SK-N-SH (cell line): ENCODE data around the gene HMOX1. TPM values are rescaled to one million over a fixed set of nuclear protein-coding genes. Genes with fewer than 3 reads are reported as not detected.
A peak's percentile ranks its signal among the peaks of the same experiment; 100 is the strongest.

Experiments used
- CTCF ChIA-PET: fragments of 300-600, 350-600 bp; formaldehyde crosslinking; extraction: SDS; loops from one replicate; lab custom pipeline; 2021; lab: Yijun Ruan, JAX
- POLR2A ChIA-PET: fragments of 350-600 bp; sonication (Branson Sonifier 250); formaldehyde crosslinking; extraction: SDS; loops from one replicate; lab custom pipeline; 2020; ENCODE audit warnings: antibody characterized with exemption, inconsistent platforms; lab: Yijun Ruan, JAX
- DNase-seq: peaks from one replicate; pipeline ENCODE4 v3.0.0; 2012
- H2AFZ ChIP-seq: fragments of 200-600 bp; sonication (generic); 2 replicates; pipeline ENCODE4 v1.8.1; 2016; ENCODE audit warnings: antibody characterized with exemption, mild to moderate bottlenecking, low read depth
- H3F3A ChIP-seq: fragments of 200-600 bp; sonication (generic); replicated peaks from 2 replicates; pipeline ENCODE3; 2016; ENCODE audit warnings: antibody characterized with exemption, mild to moderate bottlenecking; ENCODE audit not compliant: insufficient read depth
- H3K27ac ChIP-seq, 2 experiments: fragments of 200-500 bp in 1 of 2; fragments of 200-600 bp in 1 of 2; sonication (Bioruptor generic) in 1 of 2; sonication (generic), shearing (Covaris generic) in 1 of 2; 2 replicates each; pipeline versions ENCODE4 v1.5.1 to v1.6.1; 2014 to 2016; ENCODE audit warnings: low read depth in 2 of 2, inconsistent platforms in 1 of 2, low read length in 1 of 2, mild to moderate bottlenecking in 1 of 2, mixed read lengths in 1 of 2
- H3K27me3 ChIP-seq: fragments of 200-600 bp; sonication (generic), shearing (Covaris generic); 2 replicates; pipeline ENCODE4 v1.6.1; 2016; ENCODE audit warnings: mixed run types; ENCODE audit not compliant: insufficient read depth
- H3K36me3 ChIP-seq, 2 experiments: fragments of 200-500 bp in 1 of 2; fragments of 200-600 bp in 1 of 2; sonication (Bioruptor generic) in 1 of 2; sonication (generic) in 1 of 2; replicated peaks in 1 of 2; 2 replicates each; pipeline versions ENCODE3 to v1.5.1; 2014 to 2016; ENCODE audit warnings: low read length in 1 of 2, mild to moderate bottlenecking in 1 of 2; ENCODE audit not compliant: insufficient read depth in 2 of 2, control insufficient read depth in 1 of 2
- H3K4me1 ChIP-seq, 2 experiments: fragments of 200-500 bp in 1 of 2; fragments of 200-600 bp in 1 of 2; sonication (Bioruptor generic) in 1 of 2; sonication (generic), shearing (Covaris generic) in 1 of 2; 2 replicates each; pipeline versions ENCODE4 v1.5.1 to v1.6.1; 2014 to 2016; ENCODE audit warnings: low read depth in 1 of 2, low read length in 1 of 2, mixed run types in 1 of 2; ENCODE audit not compliant: insufficient read depth in 2 of 2, control insufficient read depth in 1 of 2
- H3K4me2 ChIP-seq: fragments of 200-600 bp; sonication (generic), shearing (Covaris generic); 2 replicates; pipeline ENCODE4 v1.6.1; 2017; ENCODE audit warnings: mixed run types
- H3K4me3 ChIP-seq, 2 experiments: fragments of 200-500 bp in 1 of 2; fragments of 200-600 bp in 1 of 2; sonication (Bioruptor generic) in 1 of 2; sonication (generic), shearing (Covaris generic) in 1 of 2; 2 replicates each; pipeline versions ENCODE4 v1.5.1 to v1.8.1; 2014 to 2016; ENCODE audit warnings: low read depth in 2 of 2, inconsistent platforms in 1 of 2, low read length in 1 of 2, mild to moderate bottlenecking in 1 of 2, mixed read lengths in 1 of 2, moderate library complexity in 1 of 2
- H3K79me2 ChIP-seq: fragments of 200-600 bp; sonication (generic); 2 replicates; pipeline ENCODE4 v1.8.1; 2017; ENCODE audit warnings: mild to moderate bottlenecking; ENCODE audit not compliant: insufficient read depth
- H3K9ac ChIP-seq: fragments of 200-600 bp; sonication (generic); 2 replicates; pipeline ENCODE4 v1.6.1; 2017; ENCODE audit warnings: mixed run types
- H3K9me2 ChIP-seq: fragments of 200-600 bp; sonication (generic); 2 replicates; pipeline ENCODE4 v1.6.1; 2017; ENCODE audit warnings: mixed run types
- H3K9me3 ChIP-seq: fragments of 200-600 bp; sonication (generic); 2 replicates; pipeline ENCODE4 v1.6.1; 2017; ENCODE audit warnings: mixed run types, mild to moderate bottlenecking, moderate library complexity
- H4K20me1 ChIP-seq: fragments of 200-600 bp; sonication (generic); 2 replicates; pipeline ENCODE4 v1.6.1; 2017; ENCODE audit warnings: mild to moderate bottlenecking, mixed run types; ENCODE audit not compliant: insufficient read depth
- CHD2 ChIP-seq: fragments of 150-350 bp; IDR thresholded peaks from 2 replicates; pipeline ENCODE4 v1.6.1; 2018; ENCODE audit warnings: low read length; ENCODE audit not compliant: partially characterized antibody
- EZH2phosphoT487 ChIP-seq: fragments of 200-600 bp; sonication (generic); IDR thresholded peaks from 2 replicates; pipeline ENCODE4 v1.6.1; 2017; ENCODE audit warnings: low read depth, mixed run types, mild to moderate bottlenecking, antibody characterized with exemption, moderate library complexity, borderline replicate concordance
- GATA2 ChIP-seq: sonication (generic); formaldehyde crosslinking; IDR thresholded peaks from 2 replicates; pipeline ENCODE4 v1.5.0; 2020; ENCODE audit warnings: mild to moderate bottlenecking, missing genetic modification reagents
- NRF1 ChIP-seq: IDR thresholded peaks from 2 replicates; pipeline ENCODE4 v1.6.1; 2012; ENCODE audit warnings: low read depth, mild to moderate bottlenecking, low read length
- POLR2AphosphoS5 ChIP-seq: IDR thresholded peaks from 2 replicates; pipeline ENCODE4 v1.6.1; 2012; ENCODE audit warnings: low read depth, low read length
- RFX5 ChIP-seq: IDR thresholded peaks from 2 replicates; pipeline ENCODE4 v1.6.1; 2012; ENCODE audit warnings: mild to moderate bottlenecking, improper control_type of control experiment, low read length
- TAF1 ChIP-seq: IDR thresholded peaks from 2 replicates; pipeline ENCODE4 v1.6.1; 2012; ENCODE audit warnings: low read depth, mild to moderate bottlenecking, low read length, moderate library complexity, borderline replicate concordance
- WGBS: methylation state at CpG from one replicate; pipeline ENCODE4 v1.1.6; 2017; ENCODE audit warnings: low lambda C conversion rate; 5-methylcytosine and 5-hydroxymethylcytosine counted together
- polyA plus RNA-seq, 3 experiments: library from polyadenylated mRNA; depleted of rRNA; stranded (reverse); fragments of >200 nt; gene quantifications; 2 replicates each; pipeline ENCODE4 v1.2.3, GENCODE V29; 2012
- TF ChIP-seq, protein P1 (sequence below): fragments of 150-350 bp; IDR thresholded peaks from 2 replicates; pipeline ENCODE4 v1.6.1; 2016; ENCODE audit warnings: mild to moderate bottlenecking, low read depth, low read length
- TF ChIP-seq, protein P2 (sequence below): IDR thresholded peaks from 2 replicates; pipeline ENCODE4; 2012
- TF ChIP-seq, protein P3 (sequence below): IDR thresholded peaks from 2 replicates; pipeline ENCODE4 v1.4.0; 2012; ENCODE audit warnings: low read depth
- TF ChIP-seq, protein P4 (sequence below): IDR thresholded peaks from 2 replicates; pipeline ENCODE4 v1.4.0; 2012; ENCODE audit warnings: low read depth, borderline replicate concordance
- TF ChIP-seq, protein P5 (sequence below): fragments of 150-350 bp; IDR thresholded peaks from 2 replicates; pipeline ENCODE4 v1.6.1; 2017; ENCODE audit warnings: antibody characterized with exemption, low read length, low read depth, borderline replicate concordance
- TF ChIP-seq, protein P6 (sequence below): fragments of 200-600 bp; sonication (generic); IDR thresholded peaks from 2 replicates; pipeline ENCODE4 v1.6.1; 2017; ENCODE audit warnings: antibody characterized with exemption, mild to moderate bottlenecking, moderate library complexity

The HMOX1 gene, protein sequence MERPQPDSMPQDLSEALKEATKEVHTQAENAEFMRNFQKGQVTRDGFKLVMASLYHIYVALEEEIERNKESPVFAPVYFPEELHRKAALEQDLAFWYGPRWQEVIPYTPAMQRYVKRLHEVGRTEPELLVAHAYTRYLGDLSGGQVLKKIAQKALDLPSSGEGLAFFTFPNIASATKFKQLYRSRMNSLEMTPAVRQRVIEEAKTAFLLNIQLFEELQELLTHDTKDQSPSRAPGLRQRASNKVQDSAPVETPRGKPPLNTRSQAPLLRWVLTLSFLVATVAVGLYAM
- polyA plus RNA-seq (2012; rRNA removed), result 12.9 and 13.7 TPM in 2 replicates
- polyA plus RNA-seq (2012; cell fraction: cytosol; rRNA removed), result 5.8 and 9.2 TPM in 2 replicates
- polyA plus RNA-seq (2012; cell fraction: nucleus; rRNA removed), result 11.7 and 13.7 TPM in 2 replicates

DNA sequence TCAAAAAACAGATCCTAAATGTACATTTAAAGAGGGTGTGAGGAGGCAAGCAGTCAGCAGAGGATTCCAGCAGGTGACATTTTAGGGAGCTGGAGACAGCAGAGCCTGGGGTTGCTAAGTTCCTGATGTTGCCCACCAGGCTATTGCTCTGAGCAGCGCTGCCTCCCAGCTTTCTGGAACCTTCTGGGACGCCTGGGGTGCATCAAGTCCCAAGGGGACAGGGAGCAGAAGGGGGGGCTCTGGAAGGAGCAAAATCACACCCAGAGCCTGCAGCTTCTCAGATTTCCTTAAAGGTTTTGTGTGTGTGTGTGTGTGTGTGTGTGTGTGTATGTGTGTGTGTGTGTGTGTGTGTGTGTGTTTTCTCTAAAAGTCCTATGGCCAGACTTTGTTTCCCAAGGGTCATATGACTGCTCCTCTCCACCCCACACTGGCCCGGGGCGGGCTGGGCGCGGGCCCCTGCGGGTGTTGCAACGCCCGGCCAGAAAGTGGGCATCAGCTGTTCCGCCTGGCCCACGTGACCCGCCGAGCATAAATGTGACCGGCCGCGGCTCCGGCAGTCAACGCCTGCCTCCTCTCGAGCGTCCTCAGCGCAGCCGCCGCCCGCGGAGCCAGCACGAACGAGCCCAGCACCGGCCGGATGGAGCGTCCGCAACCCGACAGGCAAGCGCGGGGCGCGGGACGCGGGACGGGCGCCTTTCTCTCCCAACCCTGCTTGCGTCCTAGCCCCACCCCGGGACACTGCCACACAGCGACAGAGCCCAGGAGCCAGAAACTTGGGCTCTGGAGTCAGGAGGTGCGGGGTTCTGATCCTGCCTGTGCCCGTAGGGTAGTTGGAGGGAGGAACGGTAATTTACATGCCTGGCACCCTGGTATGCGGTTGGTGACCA lies at the start of gene HMOX1:
Gene HMOX1, plus strand, starts transcription at position 560 of the 887 bp plus-strand sequence. Its CDS starts 78 bp downstream, at position 638.
- 45% methylated on average over 3 of the region's 47 CpGs for WGBS
- DNase-seq, result peak; percentile 92
- Histone ChIP-seq H2AFZ (peak within 1 kb of the TSS; percentile 84), H3K9ac (peak within 1 kb of the TSS; percentile 68), H3K27me3 (no peaks in the 10 kb centered on the region), H3K4me2 (peak within 1 kb of the TSS; percentile 77), H3K36me3 (peaks cover 0 to 5% of the 10 kb centered on the region in 2 experiments), H3K4me3 (peak within 1 kb of the TSS; percentile 55 to 77), H4K20me1 (no peaks in the 10 kb centered on the region), H3K9me2 (no peaks in the 10 kb centered on the region), H3K27ac (peak within 1 kb of the TSS in 1 of 2 experiments; percentile 48; a peak in 2 of 4 replicates), H3K9me3 (no peaks in the 10 kb centered on the region), H3F3A (peaks cover 16% of the 10 kb centered on the region), H3K79me2 (no peaks in the 10 kb centered on the region; the same call in 1 of the 2 replicates), H3K4me1 (peaks cover 12 to 15% of the 10 kb centered on the region in 2 experiments; a peak in 2 of 4 replicates)
- POLR2A ChIA-PET, result interaction anchor here (1.0 kb wide), 1 partner anchor 30 kb away, joined by 3 read pairs; no protein-coding TSS in a partner anchor
- TF ChIP-seq NRF1 (peak; percentile 36), CHD2 (no peak), RFX5 (no peak), GATA2 (CRISPR knock-in tag) (0 out of 2 replicates have a peak, but pooled peaks have one; percentile 7), TAF1 (peak; percentile 74), POLR2AphosphoS5 (peak; percentile 73), EZH2phosphoT487 (no peak)
- TF ChIP-seq, protein P1, sequence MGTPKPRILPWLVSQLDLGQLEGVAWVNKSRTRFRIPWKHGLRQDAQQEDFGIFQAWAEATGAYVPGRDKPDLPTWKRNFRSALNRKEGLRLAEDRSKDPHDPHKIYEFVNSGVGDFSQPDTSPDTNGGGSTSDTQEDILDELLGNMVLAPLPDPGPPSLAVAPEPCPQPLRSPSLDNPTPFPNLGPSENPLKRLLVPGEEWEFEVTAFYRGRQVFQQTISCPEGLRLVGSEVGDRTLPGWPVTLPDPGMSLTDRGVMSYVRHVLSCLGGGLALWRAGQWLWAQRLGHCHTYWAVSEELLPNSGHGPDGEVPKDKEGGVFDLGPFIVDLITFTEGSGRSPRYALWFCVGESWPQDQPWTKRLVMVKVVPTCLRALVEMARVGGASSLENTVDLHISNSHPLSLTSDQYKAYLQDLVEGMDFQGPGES, result no peak
- TF ChIP-seq, protein P2, sequence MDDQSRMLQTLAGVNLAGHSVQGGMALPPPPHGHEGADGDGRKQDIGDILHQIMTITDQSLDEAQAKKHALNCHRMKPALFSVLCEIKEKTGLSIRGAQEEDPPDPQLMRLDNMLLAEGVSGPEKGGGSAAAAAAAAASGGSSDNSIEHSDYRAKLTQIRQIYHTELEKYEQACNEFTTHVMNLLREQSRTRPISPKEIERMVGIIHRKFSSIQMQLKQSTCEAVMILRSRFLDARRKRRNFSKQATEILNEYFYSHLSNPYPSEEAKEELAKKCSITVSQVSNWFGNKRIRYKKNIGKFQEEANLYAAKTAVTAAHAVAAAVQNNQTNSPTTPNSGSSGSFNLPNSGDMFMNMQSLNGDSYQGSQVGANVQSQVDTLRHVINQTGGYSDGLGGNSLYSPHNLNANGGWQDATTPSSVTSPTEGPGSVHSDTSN, result peak; percentile 44
- TF ChIP-seq, protein P3, sequence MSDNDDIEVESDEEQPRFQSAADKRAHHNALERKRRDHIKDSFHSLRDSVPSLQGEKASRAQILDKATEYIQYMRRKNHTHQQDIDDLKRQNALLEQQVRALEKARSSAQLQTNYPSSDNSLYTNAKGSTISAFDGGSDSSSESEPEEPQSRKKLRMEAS, result peak; percentile 70
- TF ChIP-seq, protein P4, sequence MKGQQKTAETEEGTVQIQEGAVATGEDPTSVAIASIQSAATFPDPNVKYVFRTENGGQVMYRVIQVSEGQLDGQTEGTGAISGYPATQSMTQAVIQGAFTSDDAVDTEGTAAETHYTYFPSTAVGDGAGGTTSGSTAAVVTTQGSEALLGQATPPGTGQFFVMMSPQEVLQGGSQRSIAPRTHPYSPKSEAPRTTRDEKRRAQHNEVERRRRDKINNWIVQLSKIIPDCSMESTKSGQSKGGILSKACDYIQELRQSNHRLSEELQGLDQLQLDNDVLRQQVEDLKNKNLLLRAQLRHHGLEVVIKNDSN, result peak; percentile 97
- TF ChIP-seq, protein P5, sequence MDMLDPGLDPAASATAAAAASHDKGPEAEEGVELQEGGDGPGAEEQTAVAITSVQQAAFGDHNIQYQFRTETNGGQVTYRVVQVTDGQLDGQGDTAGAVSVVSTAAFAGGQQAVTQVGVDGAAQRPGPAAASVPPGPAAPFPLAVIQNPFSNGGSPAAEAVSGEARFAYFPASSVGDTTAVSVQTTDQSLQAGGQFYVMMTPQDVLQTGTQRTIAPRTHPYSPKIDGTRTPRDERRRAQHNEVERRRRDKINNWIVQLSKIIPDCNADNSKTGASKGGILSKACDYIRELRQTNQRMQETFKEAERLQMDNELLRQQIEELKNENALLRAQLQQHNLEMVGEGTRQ, result peak; percentile 83
- TF ChIP-seq, protein P6, sequence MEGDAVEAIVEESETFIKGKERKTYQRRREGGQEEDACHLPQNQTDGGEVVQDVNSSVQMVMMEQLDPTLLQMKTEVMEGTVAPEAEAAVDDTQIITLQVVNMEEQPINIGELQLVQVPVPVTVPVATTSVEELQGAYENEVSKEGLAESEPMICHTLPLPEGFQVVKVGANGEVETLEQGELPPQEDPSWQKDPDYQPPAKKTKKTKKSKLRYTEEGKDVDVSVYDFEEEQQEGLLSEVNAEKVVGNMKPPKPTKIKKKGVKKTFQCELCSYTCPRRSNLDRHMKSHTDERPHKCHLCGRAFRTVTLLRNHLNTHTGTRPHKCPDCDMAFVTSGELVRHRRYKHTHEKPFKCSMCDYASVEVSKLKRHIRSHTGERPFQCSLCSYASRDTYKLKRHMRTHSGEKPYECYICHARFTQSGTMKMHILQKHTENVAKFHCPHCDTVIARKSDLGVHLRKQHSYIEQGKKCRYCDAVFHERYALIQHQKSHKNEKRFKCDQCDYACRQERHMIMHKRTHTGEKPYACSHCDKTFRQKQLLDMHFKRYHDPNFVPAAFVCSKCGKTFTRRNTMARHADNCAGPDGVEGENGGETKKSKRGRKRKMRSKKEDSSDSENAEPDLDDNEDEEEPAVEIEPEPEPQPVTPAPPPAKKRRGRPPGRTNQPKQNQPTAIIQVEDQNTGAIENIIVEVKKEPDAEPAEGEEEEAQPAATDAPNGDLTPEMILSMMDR, result peak; percentile 18; the same call in 1 of the 2 replicates
- CTCF ChIA-PET, result interaction anchor here (0.6 to 1.2 kb wide), 5 partner anchors 30 to 217 kb away, joined by 3 to 5 read pairs (median 3); no protein-coding TSS in a partner anchor
